K562 (cell line): ENCODE data around the gene SLC41A3. TPM values are rescaled to one million over a fixed set of nuclear protein-coding genes. Genes with fewer than 3 reads are reported as not detected.

Source experiments
- ATAC-seq: fragments of 200-7000 bp; cut with Tn5 transposase; 3 replicates; pipeline ENCODE4 v1.9.1; 2020; ENCODE audit warnings: moderate library complexity
- BruUV-seq: library from RNA; stranded (reverse); fragments of 400-500 nt; replicated peaks from 2 replicates; lab custom pipeline; 2021; lab: Mats Ljungman, UMichigan
- CTCF ChIA-PET: fragments of 300-600 bp; formaldehyde crosslinking; extraction: SDS; loops from one replicate; lab custom pipeline; 2021; ENCODE audit warnings: low intra/inter-chr PET ratio; lab: Yijun Ruan, JAX
- POLR2A ChIA-PET: fragments of 300-600, 350-650 bp; sonication (Branson Sonifier 250); formaldehyde crosslinking; extraction: SDS; loops from one replicate; lab custom pipeline; 2021; ENCODE audit warnings: antibody characterized with exemption, inconsistent platforms; lab: Yijun Ruan, JAX
- DNase-seq, 4 experiments: peaks; one replicate each; pipeline versions ENCODE4 v3.0.0 to v3.0.0-alpha.2; 2011 to 2018; ENCODE audit warnings: low spot score in 3 of 4, mixed read lengths in 3 of 4; ENCODE audit errors: extremely low read depth in 1 of 4
- FAIRE-seq: peaks from 2 replicates; lab custom pipeline; 2011; peaks lifted over from hg19 to GRCh38; lab: Jason Lieb, UNC
- H2AFZ ChIP-seq: 2 replicates; pipeline ENCODE4 v1.6.0; 2011; ENCODE audit warnings: low read depth, low read length, control low read depth, inconsistent platforms
- H3K27ac ChIP-seq: fragments of 200-600 bp; 3 replicates; pipeline ENCODE4 v1.8.0; 2011; ENCODE audit warnings: low read depth, mild to moderate bottlenecking, control low read depth, inconsistent platforms, low read length, moderate library complexity, mixed read lengths; ENCODE audit errors: extremely low read depth
- H3K27me3 ChIP-seq, 2 experiments: fragments of 300-600 bp in 1 of 2; 2 replicates in 1 of 2; 3 replicates in 1 of 2; pipeline versions ENCODE4 v1.6.0 to v1.8.0; 2011; ENCODE audit warnings: inconsistent platforms in 2 of 2, low read length in 2 of 2, mild to moderate bottlenecking in 1 of 2, mixed read lengths in 1 of 2, moderate library complexity in 1 of 2; ENCODE audit not compliant: control insufficient read depth in 2 of 2, insufficient read depth in 2 of 2
- H3K36me3 ChIP-seq: fragments of 300-600 bp; 3 replicates; pipeline ENCODE4 v1.8.0; 2011; ENCODE audit warnings: mild to moderate bottlenecking, low read length, inconsistent platforms; ENCODE audit not compliant: control insufficient read depth, insufficient read depth
- H3K4me1 ChIP-seq, 2 experiments: fragments of 200-600 bp in 1 of 2; replicated peaks in 1 of 2; 2 replicates in 1 of 2; 3 replicates in 1 of 2; pipeline versions ENCODE4 v1.5.1 to v1.8.0; 2011; ENCODE audit warnings: inconsistent platforms in 2 of 2, low read length in 2 of 2, mild to moderate bottlenecking in 1 of 2, mixed read lengths in 1 of 2, moderate library complexity in 1 of 2; ENCODE audit not compliant: control insufficient read depth in 2 of 2, insufficient read depth in 2 of 2
- H3K4me2 ChIP-seq: 2 replicates; pipeline ENCODE4 v1.6.1; 2011; ENCODE audit warnings: low read length, control low read depth, inconsistent platforms, mixed read lengths; ENCODE audit not compliant: insufficient read depth
- H3K4me3 ChIP-seq: fragments of 200-600 bp; sonication (generic), shearing (Covaris generic); 2 replicates; pipeline ENCODE4 v1.5.1; 2016; ENCODE audit warnings: control low read depth, inconsistent platforms
- H3K79me2 ChIP-seq: fragments of 200-600 bp; 3 replicates; pipeline ENCODE4 v1.8.0; 2011; ENCODE audit warnings: low read length, inconsistent platforms; ENCODE audit not compliant: control insufficient read depth, insufficient read depth
- H3K9ac ChIP-seq, 2 experiments: 2 replicates each; pipeline versions ENCODE4 v1.6.0 to v1.6.1; 2011; ENCODE audit warnings: low read depth in 2 of 2, low read length in 2 of 2, control low read depth in 1 of 2, inconsistent platforms in 1 of 2, mild to moderate bottlenecking in 1 of 2, mixed read lengths in 1 of 2; ENCODE audit not compliant: insufficient read depth in 1 of 2
- H3K9me1 ChIP-seq: one replicate; pipeline ENCODE4 v1.6.0; 2011; ENCODE audit warnings: inconsistent platforms, mild to moderate bottlenecking, low read length, moderate library complexity; ENCODE audit not compliant: control insufficient read depth, insufficient read depth
- H3K9me3 ChIP-seq: replicated peaks from 2 replicates; pipeline ENCODE4 v1.5.1; 2011; ENCODE audit warnings: low read depth, low read length, inconsistent platforms; ENCODE audit not compliant: control insufficient read depth, insufficient read depth
- H4K20me1 ChIP-seq: replicated peaks from 2 replicates; pipeline ENCODE4 v1.6.1; 2011; ENCODE audit warnings: low read length, inconsistent platforms, mixed read lengths; ENCODE audit not compliant: control insufficient read depth, insufficient read depth
- GMEB1 ChIP-seq: fragments of 250-450 bp; sonication (Bioruptor Pico); IDR thresholded peaks from 2 replicates; pipeline ENCODE4 v1.4.0; 2020; ENCODE audit warnings: mild to moderate bottlenecking
- WGBS: fragments of 100-300 bp; shearing (Covaris generic); methylation state at CpG from one replicate; pipeline ENCODE4 v1.1.6; 2016; ENCODE audit warnings: low coverage, mixed read lengths; ENCODE audit not compliant: insufficient coverage; ENCODE audit errors: missing lambda C conversion rate; 5-methylcytosine and 5-hydroxymethylcytosine counted together
- in situ Hi-C: fragments of 300-500 bp; cut with MboI; formaldehyde crosslinking; loops from 4 replicates; pipeline ENCODE4 v1.15.0; 2018; ENCODE audit warnings: inconsistent platforms, mixed read lengths
- intact Hi-C: fragments of 100-400 bp; cut with micrococcal nuclease; formaldehyde crosslinking; loops from 2 replicates; pipeline ENCODE4 v1.14.2; 2022
- polyA plus RNA-seq, 8 experiments: library from polyadenylated mRNA; depleted of rRNA in 4 of 8; stranded (reverse) in 5 of 8; unstranded in 3 of 8; fragments of >200 nt; fragmentation: Nextera tagmentation in 2 of 8; fragmentation: Illumina TruSeq in 1 of 8; extraction: Ambion mirVana in 2 of 8; extraction: Trizol in 1 of 8; gene quantifications; 2 replicates each; pipeline versions ENCODE4 v1.2.1 to v1.2.3, GENCODE V29; 2011 to 2014; ENCODE audit warnings: inconsistent platforms in 1 of 8, missing spikeins in 1 of 8
- total RNA-seq, 7 experiments: library from RNA; depleted of rRNA in 6 of 7; stranded (reverse); fragments of >200 nt in 6 of 7; fragmentation: Illumina TruSeq in 2 of 7; extraction: Trizol in 2 of 7; gene quantifications; 2 replicates each; pipeline versions ENCODE4 v1.2.1 to v1.2.3, GENCODE V29; 2011 to 2021; ENCODE audit warnings: low replicate concordance in 1 of 7

Gene SLC41A3
- total and polyA plus RNA-seq, 9 of the 15 experiments (the other 6 are each of a cell fraction or from before 2014, with no cell fraction given): 4.1 to 20.7 (median 11.2) TPM

GRCh38 chr3:126033765-126034164 is 50.2 kb downstream of the SLC41A3 start:
- in situ Hi-C loops: no loop called here

More at GRCh38 chr3:126033765-126034164, 50.2 kb downstream of the SLC41A3 start:
- Histone ChIP-seq H3K79me2 (no peaks in the 10 kb centered on the region), H4K20me1 (no peaks in the 10 kb centered on the region), H3K9me1 (no peaks in the 10 kb centered on the region), H3K4me3 (no peak overlapping the region), H3K4me1 (no peaks in the 10 kb centered on the region; a peak in 2 of 5 replicates), H3K27me3 (no peaks in the 10 kb centered on the region), H3K9ac (no peak overlapping the region), H3K36me3 (no peaks in the 10 kb centered on the region), H2AFZ (no peak overlapping the region), H3K4me2 (no peak overlapping the region), H3K9me3 (no peaks in the 10 kb centered on the region), H3K27ac (no peak overlapping the region)
- BruUV-seq: no TSS peak
- POLR2A ChIA-PET: interaction anchor here (1.2 kb wide), 1 partner anchor 23 kb away, joined by 3 read pairs; no protein-coding TSS in a partner anchor
- DNase-seq: no peak
- FAIRE-seq: no peak
- TF ChIP-seq GMEB1 (CRISPR knock-in tag): no peak
- CTCF ChIA-PET: no interaction called here
- no peak for ATAC-seq
- 53% methylated on average over 2 of the region's 5 CpGs for WGBS
- intact Hi-C loops: no loop called here
